Activated CD4-positive, alpha-beta T cell treated with anti-CD3 and anti-CD28 coated beads for 24 hours (primary cell): ENCODE data around the gene TMPRSS6.

Source experiments
- DNase-seq, 2 donors: peaks; one replicate each; pipeline ENCODE4 v3.0.0-alpha.2; 2020; ENCODE audit warnings: low read depth in 2 of 2

The TMPRSS6 gene

DNA sequence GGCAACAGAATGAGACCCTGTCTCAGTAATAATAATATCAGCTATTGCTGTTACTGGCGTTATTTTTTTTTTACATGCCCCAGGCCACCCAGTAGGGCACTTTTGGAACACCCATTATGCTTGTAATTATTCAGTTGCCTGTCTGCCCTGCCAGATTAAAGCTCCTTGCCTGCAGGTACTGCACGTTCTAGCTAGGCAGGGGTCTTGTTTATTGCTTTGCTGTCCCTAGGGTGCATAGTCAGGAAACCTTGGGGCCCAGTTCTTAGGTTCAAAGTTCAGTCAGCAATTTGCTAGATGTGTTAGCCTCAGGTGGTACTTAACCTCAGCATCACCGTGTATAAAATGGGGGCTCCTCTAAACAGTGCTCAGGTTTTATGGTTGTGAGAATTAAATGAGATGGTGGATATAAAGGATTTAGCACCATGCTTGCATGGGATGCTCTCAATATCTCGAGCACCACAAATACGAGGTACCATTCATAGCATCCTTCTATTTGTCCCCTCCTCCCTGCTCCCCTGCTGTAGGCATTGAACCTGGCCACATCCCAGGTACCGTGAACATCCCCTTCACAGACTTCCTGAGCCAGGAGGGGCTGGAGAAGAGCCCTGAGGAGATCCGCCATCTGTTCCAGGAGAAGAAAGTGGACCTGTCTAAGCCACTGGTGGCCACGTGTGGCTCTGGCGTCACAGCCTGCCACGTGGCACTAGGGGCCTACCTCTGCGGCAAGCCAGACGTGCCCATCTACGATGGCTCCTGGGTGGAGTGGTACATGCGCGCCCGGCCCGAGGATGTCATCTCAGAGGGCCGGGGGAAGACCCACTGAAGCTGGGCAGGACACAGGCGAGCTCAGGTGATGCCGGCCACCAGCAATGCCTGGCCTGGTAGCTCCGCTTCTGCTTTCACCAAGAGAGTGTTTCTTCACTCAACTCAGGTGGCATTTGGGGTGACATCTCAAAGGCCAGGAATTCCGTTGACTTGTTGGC is 80.5 kb downstream of the TMPRSS6 start:
- no peak for DNase-seq

DNA sequence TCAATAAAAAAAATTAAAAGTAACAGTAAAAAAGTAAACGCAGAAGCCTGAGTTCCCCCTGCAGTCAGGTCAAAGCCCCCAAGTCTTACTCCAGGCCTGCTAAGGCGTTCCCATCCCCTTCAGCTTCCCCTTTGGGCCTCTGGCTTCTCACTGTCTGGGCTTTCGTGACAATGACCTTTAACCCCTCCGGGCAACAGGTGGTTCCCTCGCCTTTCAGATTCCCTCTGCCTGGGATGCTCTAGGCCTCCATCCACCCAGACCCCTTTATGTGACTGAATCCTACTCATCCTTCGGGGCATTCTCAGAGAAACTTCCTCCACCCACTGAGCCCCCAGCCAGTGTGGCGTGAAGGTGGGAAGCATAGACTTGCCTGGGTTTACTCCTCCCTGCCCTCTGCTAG is 82.0 kb downstream of the TMPRSS6 start:
- DNase-seq: no peak

DNA sequence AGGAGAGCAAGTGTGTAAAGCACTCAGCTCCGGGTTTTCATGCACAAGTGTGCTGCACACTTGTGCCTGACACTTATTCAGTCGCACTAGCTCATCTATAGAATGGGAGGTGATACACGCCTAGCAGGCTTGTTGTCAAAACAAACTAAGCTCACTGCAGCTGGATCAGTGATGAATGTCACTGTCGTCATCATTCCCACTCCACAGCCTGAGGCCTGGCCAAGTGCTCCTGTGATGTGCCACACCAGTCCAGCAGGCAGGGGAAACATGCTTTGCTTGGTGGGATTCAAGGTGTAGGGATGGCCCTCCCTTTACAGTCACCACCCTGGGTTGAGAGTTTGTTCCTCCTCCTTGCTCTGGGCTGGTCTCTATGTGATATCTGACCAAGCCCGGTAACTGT is 83.2 kb downstream of the TMPRSS6 start:
- no peak for DNase-seq

DNA sequence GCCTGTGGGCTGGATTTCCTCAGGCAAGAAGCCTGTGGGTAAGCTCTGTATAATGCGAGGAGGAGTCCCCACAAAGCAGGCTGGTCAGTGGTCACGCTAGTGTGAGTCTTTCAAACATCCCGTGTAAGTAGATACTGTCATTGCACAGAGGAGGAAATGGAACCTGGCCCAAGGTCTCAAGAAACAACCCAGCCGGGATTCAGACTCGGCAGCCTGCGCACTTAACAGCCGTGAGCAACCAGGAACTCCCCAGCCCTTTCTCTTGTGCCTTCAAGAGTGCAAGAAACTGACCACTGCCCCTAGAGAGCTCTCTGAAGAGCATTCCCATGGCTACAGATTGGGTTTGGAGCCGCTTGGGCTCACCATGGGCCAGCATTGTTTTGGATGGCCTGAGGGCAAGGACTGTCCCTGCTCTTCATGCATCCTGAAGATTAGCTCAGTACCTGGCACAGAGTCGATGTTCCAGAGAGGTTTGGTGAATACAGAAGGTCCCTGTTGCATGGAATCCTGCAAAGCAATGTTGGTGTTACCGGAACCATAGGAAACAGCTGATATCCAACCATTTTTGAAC is 83.9 kb downstream of the TMPRSS6 start:
- no peak for DNase-seq

DNA sequence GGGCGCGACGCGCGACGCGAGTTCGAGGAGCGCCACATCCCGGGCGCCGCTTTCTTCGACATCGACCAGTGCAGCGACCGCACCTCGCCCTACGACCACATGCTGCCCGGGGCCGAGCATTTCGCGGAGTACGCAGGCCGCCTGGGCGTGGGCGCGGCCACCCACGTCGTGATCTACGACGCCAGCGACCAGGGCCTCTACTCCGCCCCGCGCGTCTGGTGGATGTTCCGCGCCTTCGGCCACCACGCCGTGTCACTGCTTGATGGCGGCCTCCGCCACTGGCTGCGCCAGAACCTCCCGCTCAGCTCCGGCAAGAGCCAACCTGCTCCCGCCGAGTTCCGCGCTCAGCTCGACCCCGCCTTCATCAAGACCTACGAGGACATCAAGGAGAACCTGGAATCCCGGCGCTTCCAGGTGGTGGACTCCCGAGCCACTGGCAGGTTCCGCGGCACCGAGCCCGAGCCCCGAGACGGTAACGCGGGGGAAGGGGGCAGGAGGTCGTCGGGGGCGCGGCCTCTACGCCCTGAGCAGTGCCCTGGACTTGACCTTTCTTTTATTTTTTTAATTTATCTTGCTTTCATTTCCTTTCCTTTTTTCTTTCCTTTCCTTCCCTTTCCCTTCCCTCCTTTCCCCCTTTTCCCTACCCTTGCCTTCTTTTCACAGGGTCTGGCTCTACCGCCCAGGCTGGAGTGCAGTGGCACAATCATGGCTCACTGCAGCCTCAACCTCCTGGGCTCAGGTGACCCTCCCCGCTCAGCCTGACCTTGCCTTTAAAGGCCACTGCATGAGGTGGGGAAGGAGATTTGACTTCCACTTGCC is 85.0 kb downstream of the TMPRSS6 start:
- no peak for DNase-seq

DNA sequence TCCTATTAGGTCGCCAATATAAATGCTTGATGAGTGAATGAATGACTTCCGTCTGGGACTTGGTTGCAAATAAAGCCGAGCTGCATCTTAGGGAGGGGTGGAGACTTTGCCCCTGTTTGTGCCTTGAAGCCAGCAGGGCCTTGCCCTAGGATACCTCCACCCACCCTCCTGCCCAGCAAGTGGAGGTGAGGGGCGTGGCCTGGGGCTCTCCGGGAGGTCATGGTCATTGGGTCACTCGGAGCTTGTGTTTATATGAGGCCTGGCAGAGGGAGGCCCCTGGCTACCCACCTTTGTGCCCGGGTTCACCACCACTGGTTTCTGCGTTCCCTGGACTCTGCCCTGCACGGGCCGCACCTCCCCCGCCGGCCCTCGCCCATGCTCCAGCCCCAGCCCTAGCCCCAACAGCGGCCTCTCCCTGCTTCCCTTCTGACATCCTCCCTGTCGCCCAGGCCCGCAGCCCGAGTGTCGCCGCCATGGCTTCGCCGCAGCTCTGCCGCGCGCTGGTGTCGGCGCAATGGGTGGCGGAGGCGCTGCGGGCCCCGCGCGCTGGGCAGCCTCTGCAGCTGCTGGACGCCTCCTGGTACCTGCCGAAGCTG is 85.7 kb downstream of the TMPRSS6 start:
- DNase-seq: no peak

DNA sequence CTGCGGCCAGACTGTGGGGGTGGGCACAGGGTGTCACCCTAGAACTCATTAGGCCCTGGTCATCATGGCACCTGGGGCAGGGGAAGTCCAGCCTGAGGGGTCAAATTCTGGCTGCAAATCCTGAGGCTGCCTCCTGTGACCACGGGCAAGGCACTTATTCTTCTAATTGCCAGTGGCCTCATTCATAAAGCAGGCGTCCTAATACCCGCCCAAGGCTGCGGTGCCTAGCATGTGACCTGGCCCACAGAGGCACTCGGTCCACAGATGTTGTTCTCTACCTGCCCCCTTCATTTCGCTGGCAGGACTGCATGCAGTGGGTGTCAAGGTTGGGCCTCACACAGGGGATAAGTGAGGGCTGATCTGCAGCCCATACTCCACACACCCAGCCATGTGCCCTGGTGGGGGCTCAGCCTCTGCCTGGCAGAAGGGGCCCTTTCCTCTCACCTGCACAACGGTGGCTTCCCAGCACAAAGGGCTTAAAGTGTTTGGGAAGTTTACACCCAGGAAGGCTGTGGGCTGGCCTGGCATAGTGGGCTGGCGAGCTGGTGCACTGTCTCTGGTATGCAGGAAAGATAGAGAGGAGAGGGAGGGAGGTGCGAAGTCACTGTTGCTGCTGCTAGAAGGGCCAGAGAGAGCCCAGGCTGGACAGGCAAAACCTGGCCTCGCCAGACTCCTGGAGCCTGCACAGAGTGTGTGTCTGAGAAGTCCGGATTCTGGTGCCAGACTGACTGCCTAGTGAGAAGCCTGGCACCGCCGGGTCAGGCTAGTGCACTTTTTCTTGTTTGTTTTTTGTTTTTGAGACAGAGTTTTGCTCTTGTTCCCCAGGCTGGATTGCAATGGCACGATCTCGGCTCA is 86.8 kb downstream of the TMPRSS6 start:
- DNase-seq: no peak

DNA sequence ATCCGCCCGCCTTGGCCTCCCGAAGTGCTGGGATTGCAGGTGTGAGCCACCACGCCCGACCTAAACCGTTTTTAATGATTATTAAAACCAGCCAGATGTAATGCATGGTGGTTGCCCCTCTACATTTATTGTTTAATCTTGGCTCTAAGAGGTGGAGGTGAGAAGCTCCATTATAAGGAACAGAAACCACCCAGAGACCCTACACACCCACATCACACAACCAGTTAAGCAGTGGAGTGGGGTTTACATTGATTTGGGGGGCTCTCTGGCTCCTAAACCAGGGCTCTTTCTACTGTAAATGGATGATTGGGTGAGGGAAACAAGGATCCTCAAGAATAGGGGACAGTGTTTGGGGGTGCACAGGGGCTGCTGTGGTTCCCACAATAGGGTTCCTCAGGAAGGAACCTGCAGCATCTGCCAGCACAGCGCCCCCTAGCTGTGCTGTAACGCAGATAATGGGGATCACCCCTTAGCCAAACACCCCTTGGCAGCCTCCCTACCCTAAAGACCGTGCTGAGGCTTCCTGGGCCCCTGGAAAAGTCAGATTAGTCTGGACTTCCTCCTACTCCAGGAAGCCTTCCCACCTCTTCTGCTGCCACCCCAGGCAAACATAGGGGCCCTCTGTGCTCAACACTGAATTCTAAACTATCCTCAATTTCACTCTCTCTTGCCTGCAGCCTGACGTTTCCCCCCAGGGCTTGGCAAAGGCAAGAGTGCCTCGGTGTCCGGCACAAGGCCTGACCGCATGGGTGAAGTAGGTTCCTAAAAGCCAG is 87.6 kb downstream of the TMPRSS6 start:
- peak; percentile 35 to 47 for DNase-seq

DNA sequence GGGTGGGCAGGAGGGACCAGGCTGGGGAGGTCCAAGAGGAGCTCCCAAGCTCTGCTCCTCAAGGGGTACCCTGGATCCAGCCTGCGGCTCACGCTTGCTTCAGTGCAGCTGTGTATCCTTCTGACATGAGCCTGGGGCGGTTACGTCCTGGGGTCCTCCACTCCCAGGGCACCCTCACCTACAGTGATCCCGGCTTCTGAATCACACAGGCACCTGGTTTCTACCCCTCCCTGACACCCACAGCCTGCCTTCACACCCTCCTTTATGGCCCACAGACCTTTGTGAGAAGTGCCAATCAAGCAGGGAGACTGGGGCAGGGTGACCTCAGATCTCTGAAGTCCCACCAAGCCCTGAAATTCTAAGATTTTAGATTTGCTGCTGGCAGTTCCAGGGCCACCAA is 88.5 kb downstream of the TMPRSS6 start:
- no peak for DNase-seq

DNA sequence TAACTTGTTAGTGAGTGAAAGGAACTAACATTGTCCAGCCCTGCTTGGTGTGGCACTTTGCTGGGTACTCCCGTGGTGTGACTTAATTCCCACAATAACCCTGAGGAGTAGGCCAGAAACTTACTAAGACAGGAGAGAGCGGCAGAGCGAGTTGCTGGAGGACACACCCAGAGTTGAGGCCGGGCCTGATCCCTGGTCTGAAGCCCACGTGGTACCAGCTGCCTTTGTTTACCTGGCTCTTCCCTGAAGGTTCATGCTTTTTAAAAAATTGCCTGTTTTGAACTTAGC is 89.4 kb downstream of the TMPRSS6 start:
- DNase-seq: no peak

DNA sequence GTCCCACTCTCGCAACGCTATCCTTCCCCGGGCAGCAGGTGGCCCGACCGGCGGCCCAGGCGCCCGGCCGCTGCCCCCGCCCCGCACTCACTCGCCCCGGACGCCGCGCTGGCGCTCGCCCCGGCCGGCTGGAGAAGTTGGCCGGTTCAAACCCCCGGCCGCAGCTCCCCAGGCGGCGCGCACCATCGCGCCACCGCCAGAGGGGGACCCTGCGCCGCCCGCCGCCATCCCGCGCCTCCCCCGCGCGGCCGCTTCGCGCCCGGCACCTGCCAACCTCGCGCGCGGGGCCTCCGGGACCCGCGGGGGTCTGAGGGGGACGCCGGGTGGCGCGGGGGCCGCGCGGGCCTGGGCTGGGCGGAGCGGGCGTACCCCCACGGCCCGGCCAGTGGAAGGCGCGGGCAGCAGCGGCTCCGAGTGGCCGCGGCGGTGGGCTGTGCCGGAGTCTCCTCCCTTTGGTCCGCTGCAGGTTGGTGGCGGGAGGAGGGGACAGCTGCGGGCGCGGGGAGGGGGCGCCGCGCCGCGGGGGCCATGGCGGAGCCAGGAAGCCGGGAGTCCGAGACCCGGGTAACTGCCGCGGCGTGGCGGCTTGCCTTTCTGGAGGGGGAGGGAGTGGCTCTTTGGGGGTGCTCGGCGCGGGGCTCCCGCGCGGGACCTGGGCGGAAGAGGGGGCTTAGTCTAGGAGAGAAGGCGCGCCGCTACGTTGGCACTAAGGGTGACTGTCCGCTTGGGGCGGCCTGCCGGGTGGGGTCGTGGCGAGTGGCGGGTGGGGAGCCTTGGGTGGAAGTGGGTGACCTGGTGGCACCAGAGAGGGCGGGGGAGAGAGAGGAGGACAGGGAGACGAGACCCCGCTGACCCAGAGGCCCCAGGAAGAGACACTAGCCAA is 90.0 kb downstream of the TMPRSS6 start, which contains the start of the genes MPST and TST:
TSS of gene MPST (plus strand) at position 434 of the 883 bp plus-strand sequence. CDS start at position 529, 95 bp downstream.
TSS of gene TST (minus strand) at position 139 of the 883 bp plus-strand sequence. CDS start 715 bp downstream, outside the sequence.
- peak; percentile 6 to 14 for DNase-seq

DNA sequence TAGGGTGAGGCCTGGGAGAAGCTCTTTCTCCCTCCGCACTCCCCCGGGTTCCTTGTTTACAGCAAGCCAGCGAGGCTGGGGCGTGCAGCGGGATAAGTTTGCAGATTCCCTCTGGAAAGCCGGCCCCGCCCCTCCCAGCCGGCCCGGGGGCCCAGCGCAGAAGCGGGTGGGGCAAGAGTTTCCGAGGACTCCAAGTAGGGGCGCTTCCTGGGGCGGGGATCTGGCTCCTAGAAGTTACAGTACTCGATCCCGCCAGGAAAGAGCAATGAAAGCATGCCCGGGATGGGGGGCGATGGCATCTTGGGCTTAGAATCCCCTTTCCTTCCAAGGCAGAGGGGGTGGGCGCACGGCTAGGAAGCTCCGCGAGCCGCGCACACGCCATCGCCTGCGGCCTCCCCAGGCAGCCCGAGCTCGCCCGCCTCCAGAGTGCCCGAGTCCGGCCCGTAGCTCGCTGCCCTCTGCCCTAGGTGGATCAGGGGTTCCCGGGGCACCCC is 90.7 kb downstream of the TMPRSS6 start:
- DNase-seq: no peak

DNA sequence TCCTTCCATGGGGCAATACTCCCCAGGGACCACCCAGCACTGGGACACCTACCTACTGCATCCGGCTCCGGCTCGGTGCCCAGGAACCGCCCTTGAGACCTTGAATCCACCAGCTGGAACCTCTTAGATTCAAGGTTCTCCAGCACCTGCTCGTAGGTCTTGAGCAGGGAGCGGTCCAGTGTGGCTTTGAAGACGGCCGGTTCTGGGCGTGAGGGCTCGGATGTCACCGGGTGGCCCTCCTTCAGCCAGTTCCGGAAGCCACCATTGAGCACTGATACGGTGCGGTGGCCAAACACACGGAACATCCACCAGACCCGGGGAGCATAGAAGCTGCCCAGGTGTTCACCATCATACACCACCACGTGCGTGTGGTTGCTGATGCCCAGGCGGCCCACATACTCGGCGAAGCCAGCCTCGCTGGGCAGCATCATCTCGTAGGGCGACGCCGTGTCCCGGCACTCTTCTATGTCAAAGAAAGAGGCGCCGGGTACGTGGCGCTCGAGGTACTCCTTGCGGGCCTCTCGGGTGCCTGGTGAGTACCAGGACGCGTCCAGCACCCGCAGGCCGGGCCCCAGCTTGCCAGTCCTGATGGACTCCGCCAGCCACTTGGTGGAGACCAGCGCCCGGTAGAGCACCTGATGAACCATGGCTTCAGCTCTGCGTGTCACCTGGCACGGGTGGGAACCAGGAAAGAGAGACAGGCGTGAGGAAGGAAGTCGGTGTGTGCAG is 91.3 kb downstream of the TMPRSS6 start:
- DNase-seq: no peak

DNA sequence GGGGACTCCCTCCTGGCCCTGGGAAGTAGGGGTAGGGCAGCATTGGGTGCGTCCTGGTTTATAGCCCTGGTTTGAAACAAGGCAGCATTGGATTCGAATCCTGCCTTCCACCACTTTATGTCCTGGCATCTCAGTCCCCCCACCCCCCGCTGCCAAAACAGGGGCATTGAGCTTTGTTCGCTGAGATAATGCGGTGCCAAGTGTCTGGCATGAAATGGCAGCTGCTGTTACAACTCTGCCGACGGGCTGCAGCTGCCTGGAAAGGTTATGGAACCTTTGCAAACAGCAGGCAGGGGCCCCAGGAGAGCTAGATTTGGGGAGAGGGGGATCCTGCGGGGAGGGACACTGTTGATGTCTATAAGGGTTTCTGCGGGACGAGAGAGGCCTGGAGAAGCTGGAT is 92.2 kb downstream of the TMPRSS6 start:
- DNase-seq: no peak

DNA sequence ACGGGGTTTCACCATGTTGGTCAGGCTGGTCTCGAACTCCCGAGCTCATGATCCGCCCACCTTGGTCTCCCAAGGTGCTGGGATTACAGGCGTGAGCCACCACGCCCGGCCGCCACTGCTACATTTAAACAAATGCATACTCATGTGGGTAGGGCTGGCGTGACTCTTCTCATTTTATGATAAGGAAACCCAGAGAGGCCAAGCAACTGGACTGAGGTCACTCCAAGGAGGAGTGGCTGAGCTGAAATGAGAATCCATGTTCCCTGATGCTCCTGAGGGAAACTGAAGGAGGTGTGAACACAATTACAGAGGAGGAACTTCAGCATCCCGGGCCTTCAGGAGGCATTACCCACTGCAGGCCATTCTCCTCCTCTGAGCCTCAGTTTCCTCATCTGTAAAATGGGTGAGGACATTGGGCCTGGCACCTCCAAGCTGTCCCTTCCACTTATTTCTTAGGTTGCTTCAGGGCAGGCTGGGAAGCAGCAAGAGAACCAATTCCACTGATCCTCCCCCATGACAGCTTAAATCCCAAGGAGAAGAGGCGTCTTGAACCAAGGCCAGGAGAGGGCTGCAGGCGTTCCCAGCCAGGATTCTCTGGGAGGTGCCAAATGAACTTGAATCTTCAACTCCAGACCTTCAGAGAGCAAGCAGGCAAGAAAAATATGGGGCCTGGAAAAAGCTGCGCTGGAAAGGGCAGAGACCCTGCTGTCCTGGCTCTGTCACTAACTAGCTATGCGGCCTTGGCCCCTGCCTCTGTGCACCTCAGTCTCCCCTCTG is 93.2 kb downstream of the TMPRSS6 start:
- no peak for DNase-seq

DNA sequence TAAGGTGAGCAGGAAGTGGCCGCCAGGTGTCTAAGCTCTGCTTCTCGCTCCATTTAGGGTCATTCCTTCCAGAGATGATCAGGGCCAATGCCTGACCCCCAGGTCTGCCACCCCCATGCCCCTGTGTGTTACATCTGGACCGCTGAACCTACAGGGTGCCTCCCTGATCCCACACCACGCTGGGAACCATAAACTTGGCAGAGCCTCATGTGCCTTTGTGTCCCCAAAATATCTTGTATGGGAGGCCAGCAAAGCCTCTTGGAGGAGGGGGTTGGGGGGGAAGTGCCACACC is 94.0 kb downstream of the TMPRSS6 start:
- DNase-seq: no peak
